Measurements from ENCODE around the gene LCN15.
A peak's percentile ranks its signal among the peaks of the same experiment; 100 is the strongest.
"Not testable (repeated sequence)": the region's sequence is repeated elsewhere in the genome, so short reads cannot be mapped to it uniquely, and the experiment has no call there.

The LCN15 gene

GRCh38 chr9:136764301-136764891 is at the start of gene LCN15:
TSS of gene LCN15 (minus strand) at chr9:136764518. CDS start at chr9:136764488, 30 bp downstream.
- DNase-seq (ENCODE audit: low read depth in 2 of 2): no peak

GRCh38 chr9:136808806-136809158 is 44.5 kb upstream of the LCN15 start:
- no peak for DNase-seq (ENCODE audit: low read depth in 2 of 2)

GRCh38 chr9:136808075-136808805 is 43.9 kb upstream of the LCN15 start:
- no peak for DNase-seq (ENCODE audit: low read depth in 2 of 2)

GRCh38 chr9:136807281-136808074 is 43.2 kb upstream of the LCN15 start, which contains the start of gene RABL6:
TSS of gene RABL6 (plus strand) at chr9:136807948. CDS start at chr9:136808197, 249 bp downstream.
- peak; percentile 30 to 32 for DNase-seq (ENCODE audit: low read depth in 2 of 2)

- no peak for DNase-seq (ENCODE audit: low read depth in 2 of 2)
These were observed 42.4 kb upstream of the LCN15 start for GRCh38 chr9:136806631-136807201.

GRCh38 chr9:136806067-136806466 is 41.7 kb upstream of the LCN15 start:
- DNase-seq (ENCODE audit: low read depth in 2 of 2): no peak

- DNase-seq (ENCODE audit: low read depth in 2 of 2): no peak
These were observed 41.0 kb upstream of the LCN15 start for GRCh38 chr9:136805207-136805740.

- no peak for DNase-seq (ENCODE audit: low read depth in 2 of 2)
These were observed 40.3 kb upstream of the LCN15 start for GRCh38 chr9:136804509-136805206.

- DNase-seq (ENCODE audit: low read depth in 2 of 2): no peak
These were observed 39.5 kb upstream of the LCN15 start for GRCh38 chr9:136803551-136804508.

- not testable (repeated sequence) for DNase-seq (ENCODE audit: low read depth in 2 of 2)
These were observed 38.8 kb upstream of the LCN15 start for GRCh38 chr9:136803009-136803550.

- DNase-seq (ENCODE audit: low read depth in 2 of 2): no peak
These were observed 38.0 kb upstream of the LCN15 start for GRCh38 chr9:136802321-136802720.

- no peak for DNase-seq (ENCODE audit: low read depth in 2 of 2)
These were observed 35.7 kb upstream of the LCN15 start for GRCh38 chr9:136799854-136800657.

- no peak for DNase-seq (ENCODE audit: low read depth in 2 of 2)
These were observed 34.9 kb upstream of the LCN15 start for GRCh38 chr9:136799079-136799853.

- no peak for DNase-seq (ENCODE audit: low read depth in 2 of 2)
These were observed 34.4 kb upstream of the LCN15 start for GRCh38 chr9:136798708-136799078.

GRCh38 chr9:136796775-136797347 is 32.5 kb upstream of the LCN15 start:
- not testable (repeated sequence) for DNase-seq (ENCODE audit: low read depth in 2 of 2)

GRCh38 chr9:136796238-136796774 is 32.0 kb upstream of the LCN15 start, which contains the start of gene CCDC183:
TSS of gene CCDC183 (plus strand) at chr9:136796338. CDS start at chr9:136796398, 60 bp downstream.
- DNase-seq (ENCODE audit: low read depth in 2 of 2): no peak

GRCh38 chr9:136795000-136795348 is 30.7 kb upstream of the LCN15 start:
- DNase-seq (ENCODE audit: low read depth in 2 of 2): no peak

Measured in fibroblast of skin of left quadriceps (primary cell).